H1 (cell line): Measurements from ENCODE around the gene GINS2. TPM values are rescaled to one million over a fixed set of nuclear protein-coding genes. Genes with fewer than 3 reads are reported as not detected.

Source experiments
- CTCF ChIA-PET: fragments of 300-600 bp; sonication (Branson Sonifier 250); formaldehyde crosslinking; loops from one replicate; lab custom pipeline; 2021; ENCODE audit not compliant: partially characterized antibody; lab: Charles Lee
- POLR2A ChIA-PET: fragments of 300-600 bp; sonication (Branson Sonifier 250); formaldehyde crosslinking; loops from one replicate; lab custom pipeline; 2021; ENCODE audit warnings: inconsistent platforms; ENCODE audit not compliant: partially characterized antibody; lab: Charles Lee
- DNase-seq, 2 experiments: peaks; one replicate each; pipeline versions ENCODE4 v3.0.0 to v3.0.0-alpha.2; 2010 to 2022; ENCODE audit warnings: low spot score in 2 of 2, low read depth in 1 of 2, mixed read lengths in 1 of 2
- FAIRE-seq: peaks from 2 replicates; lab custom pipeline; 2011; peaks lifted over from hg19 to GRCh38; lab: Jason Lieb, UNC
- H2AFZ ChIP-seq: 2 replicates; pipeline ENCODE4 v1.8.1; 2012; ENCODE audit warnings: low read length, inconsistent platforms
- H2AK5ac ChIP-seq: 2 replicates; pipeline ENCODE4 v1.6.1; 2013; ENCODE audit warnings: low read depth, low read length
- H2BK120ac ChIP-seq: replicated peaks from 2 replicates; pipeline ENCODE3; 2013; ENCODE audit warnings: low read depth, low read length, inconsistent platforms
- H2BK12ac ChIP-seq: 2 replicates; pipeline ENCODE4 v1.6.1; 2013; ENCODE audit warnings: low read depth, low read length
- H2BK15ac ChIP-seq: 2 replicates; pipeline ENCODE4 v1.6.1; 2013; ENCODE audit warnings: low read length
- H2BK20ac ChIP-seq: 2 replicates; pipeline ENCODE4 v1.6.1; 2013; ENCODE audit warnings: low read length
- H2BK5ac ChIP-seq: 2 replicates; pipeline ENCODE4 v1.6.1; 2013; ENCODE audit warnings: low read depth, low read length
- H3K14ac ChIP-seq: 2 replicates; pipeline ENCODE4 v1.6.1; 2013; ENCODE audit warnings: inconsistent platforms; ENCODE audit not compliant: insufficient read length
- H3K18ac ChIP-seq: 2 replicates; pipeline ENCODE4 v1.6.1; 2013; ENCODE audit warnings: low read length; ENCODE audit errors: extremely low read depth
- H3K23ac ChIP-seq: 2 replicates; pipeline ENCODE4 v1.6.1; 2013; ENCODE audit warnings: inconsistent platforms; ENCODE audit not compliant: insufficient read length
- H3K23me2 ChIP-seq: 2 replicates; pipeline ENCODE4 v1.6.1; 2013; ENCODE audit warnings: low read depth, low read length
- H3K27ac ChIP-seq: 2 replicates; pipeline ENCODE4 v1.6.1; 2011; ENCODE audit warnings: low read depth, low read length, inconsistent platforms
- H3K27me3 ChIP-seq, 4 experiments: replicated peaks in 1 of 4; 1 replicate in 1 of 4; 2 replicates in 3 of 4; pipeline versions ENCODE4 v1.6.1 to v1.8.1; 2011 to 2013; ENCODE audit warnings: low read length in 3 of 4, mild to moderate bottlenecking in 3 of 4, inconsistent platforms in 2 of 4, mixed read lengths in 2 of 4, moderate library complexity in 1 of 4; ENCODE audit not compliant: control insufficient read depth in 3 of 4, insufficient read depth in 3 of 4; ENCODE audit errors: extremely low read depth in 1 of 4
- H3K36me3 ChIP-seq, 4 experiments: 2 replicates each; pipeline versions ENCODE4 v1.6.1 to v1.8.1; 2011 to 2013; ENCODE audit warnings: mild to moderate bottlenecking in 4 of 4, low read length in 3 of 4, moderate library complexity in 2 of 4, control low read depth in 1 of 4, inconsistent platforms in 1 of 4; ENCODE audit not compliant: insufficient read depth in 4 of 4, control insufficient read depth in 2 of 4
- H3K4ac ChIP-seq: replicated peaks from 2 replicates; pipeline ENCODE3; 2013; ENCODE audit warnings: low read length, low read depth, mixed read lengths, inconsistent platforms; ENCODE audit not compliant: insufficient read length
- H3K4me1 ChIP-seq, 4 experiments: replicated peaks in 1 of 4; 1 replicate in 1 of 4; 2 replicates in 3 of 4; pipeline versions ENCODE4 v1.6.1 to v1.8.1; 2011 to 2013; ENCODE audit warnings: low read length in 3 of 4, inconsistent platforms in 2 of 4, mixed read lengths in 1 of 4; ENCODE audit not compliant: insufficient read depth in 4 of 4, control insufficient read depth in 3 of 4
- H3K4me2 ChIP-seq, 2 experiments: 2 replicates each; pipeline versions ENCODE4 v1.6.1 to v1.8.1; 2011 to 2013; ENCODE audit warnings: low read depth in 2 of 2, low read length in 2 of 2, control low read depth in 1 of 2, inconsistent platforms in 1 of 2, mild to moderate bottlenecking in 1 of 2; ENCODE audit not compliant: insufficient read depth in 1 of 2
- H3K4me3 ChIP-seq, 4 experiments: fragments of 200-600, 300-600 bp in 1 of 4; sonication (generic), shearing (Covaris generic), sonication (Bioruptor Twin) in 1 of 4; 2 replicates each; pipeline versions ENCODE4 v1.5.1 to v1.8.1; 2011 to 2016; ENCODE audit warnings: low read length in 4 of 4, low read depth in 3 of 4, control low read depth in 2 of 4, inconsistent platforms in 2 of 4, mild to moderate bottlenecking in 2 of 4, mixed read lengths in 1 of 4, moderate library complexity in 1 of 4; ENCODE audit not compliant: insufficient read depth in 2 of 4; ENCODE audit errors: extremely low read depth in 1 of 4
- H3K56ac ChIP-seq: replicated peaks from 2 replicates; pipeline ENCODE3; 2013; ENCODE audit warnings: low read depth, mild to moderate bottlenecking, mixed read lengths, low read length, inconsistent platforms; ENCODE audit not compliant: insufficient read length
- H3K79me1 ChIP-seq: 2 replicates; pipeline ENCODE4 v1.6.1; 2013; ENCODE audit warnings: low read depth, low read length, control low read depth
- H3K79me2 ChIP-seq, 2 experiments: 2 replicates each; pipeline versions ENCODE4 v1.6.1 to v1.8.1; 2012 to 2013; ENCODE audit warnings: low read length in 2 of 2, mild to moderate bottlenecking in 2 of 2, inconsistent platforms in 1 of 2; ENCODE audit not compliant: insufficient read depth in 2 of 2, control insufficient read depth in 1 of 2
- H3K9ac ChIP-seq, 4 experiments: replicated peaks in 1 of 4; 1 replicate in 1 of 4; 2 replicates in 3 of 4; pipeline versions ENCODE4 v1.6.1 to v1.8.1; 2011 to 2013; ENCODE audit warnings: low read depth in 3 of 4, low read length in 3 of 4, control low read depth in 2 of 4, mild to moderate bottlenecking in 2 of 4, moderate library complexity in 2 of 4, inconsistent platforms in 1 of 4; ENCODE audit errors: extremely low read depth in 1 of 4
- H3K9me3 ChIP-seq, 2 experiments: 2 replicates each; pipeline versions ENCODE4 v1.6.1 to v1.8.1; 2012 to 2013; ENCODE audit warnings: mild to moderate bottlenecking in 2 of 2, moderate library complexity in 2 of 2, control low read depth in 1 of 2, inconsistent platforms in 1 of 2, low read depth in 1 of 2, low read length in 1 of 2, mixed read lengths in 1 of 2; ENCODE audit not compliant: insufficient read depth in 2 of 2
- H4K20me1 ChIP-seq, 2 experiments: replicated peaks in 1 of 2; 2 replicates each; pipeline versions ENCODE3 to v1.8.1; 2011 to 2013; ENCODE audit warnings: inconsistent platforms in 2 of 2, low read length in 2 of 2, mild to moderate bottlenecking in 1 of 2; ENCODE audit not compliant: insufficient read depth in 2 of 2, control insufficient read depth in 1 of 2
- H4K5ac ChIP-seq: 2 replicates; pipeline ENCODE4 v1.6.1; 2013; ENCODE audit warnings: low read length, low read depth, mixed read lengths, inconsistent platforms; ENCODE audit not compliant: insufficient read length
- H4K8ac ChIP-seq: 2 replicates; pipeline ENCODE4 v1.8.0; 2013; ENCODE audit warnings: mild to moderate bottlenecking, moderate library complexity, low read length, inconsistent platforms; ENCODE audit not compliant: insufficient read depth; ENCODE audit errors: extremely low read depth
- H4K91ac ChIP-seq: replicated peaks from 2 replicates; pipeline ENCODE3; 2013; ENCODE audit warnings: low read length, mixed read lengths, inconsistent platforms; ENCODE audit not compliant: insufficient read length
- ATF3 ChIP-seq: IDR thresholded peaks from 2 replicates; pipeline ENCODE4 v1.6.1; 2011; ENCODE audit warnings: low read depth, mild to moderate bottlenecking, low read length; ENCODE audit not compliant: insufficient read depth
- CHD1 ChIP-seq: IDR thresholded peaks from 2 replicates; pipeline ENCODE4 v1.6.1; 2012; ENCODE audit warnings: low read depth, low read length, improper control_type of control experiment
- PHF8 ChIP-seq: fragments of 200-600 bp; sonication (generic); conservative IDR thresholded peaks from 2 replicates; pipeline ENCODE4 v1.7.1; 2012; ENCODE audit warnings: low read depth, mild to moderate bottlenecking, inconsistent platforms, low read length, moderate library complexity
- POLR2AphosphoS5 ChIP-seq: IDR thresholded peaks from 2 replicates; pipeline ENCODE4 v1.6.1; 2011; ENCODE audit warnings: low read depth, low read length
- SUZ12 ChIP-seq: fragments of 200-600 bp; sonication (generic); IDR thresholded peaks from 2 replicates; pipeline ENCODE4 v1.6.1; 2012; ENCODE audit warnings: mild to moderate bottlenecking, inconsistent platforms, low read length, moderate library complexity, mixed read lengths
- WGBS, 2 experiments: shearing (Covaris generic) in 1 of 2; methylation state at CpG; one replicate each; pipeline versions ENCODE4 v1.1.6 to v1.1.7; 2013 to 2015; ENCODE audit warnings: low lambda C conversion rate in 2 of 2, mixed read lengths in 2 of 2, inconsistent platforms in 1 of 2, low coverage in 1 of 2, missing lambda C conversion rate in 1 of 2; ENCODE audit not compliant: insufficient replicate concordance in 2 of 2, insufficient coverage in 1 of 2, insufficient read length in 1 of 2; ENCODE audit errors: extremely low coverage in 1 of 2, missing lambda C conversion rate in 1 of 2; 5-methylcytosine and 5-hydroxymethylcytosine counted together
- polyA plus RNA-seq, 7 experiments: library from polyadenylated mRNA; depleted of rRNA in 3 of 7; stranded (reverse) in 5 of 7; unstranded in 2 of 7; fragments of >200 nt in 5 of 7; fragments of 200-250 nt in 2 of 7; gene quantifications; 1 replicate in 5 of 7; 2 replicates in 1 of 7; 4 replicates in 1 of 7; pipeline versions ENCODE4 v1.2.1 to v1.2.3, GENCODE V29; 2011 to 2013; ENCODE audit warnings: missing spikeins in 2 of 7, mixed read lengths in 2 of 7
- total RNA-seq: library from RNA; stranded (reverse); fragmentation: NEBNext Ultra II Directional; extraction: Animal tissue kit (Norgen Biotek cat#: 25700); gene quantifications from 2 replicates; pipeline ENCODE4 v1.2.1, GENCODE V29; 2021
- TF ChIP-seq, protein P1 (sequence below): IDR thresholded peaks from 2 replicates; pipeline ENCODE4 v1.6.1; 2012; ENCODE audit warnings: inconsistent platforms

Gene GINS2
- total and polyA plus RNA-seq, 2 of the 8 experiments (the other 6 are each of a cell fraction or from before 2014, with no cell fraction given) = 29.4 to 59.1 TPM

- Histone ChIP-seq H2AK5ac (0 out of 2 replicates have a peak overlapping the region, but pooled peaks have one; percentile 24), H3K27me3 (no peaks in the 10 kb centered on the region), H3K79me2 (peaks cover 0 to 9% of the 10 kb centered on the region in 2 experiments; a peak in 1 of 4 replicates), H4K8ac (no peak overlapping the region), H2AFZ (no peak overlapping the region), H3K4me2 (no peak overlapping the region), H2BK5ac (no peak overlapping the region), H4K91ac (no peak overlapping the region), H4K20me1 (peaks cover 29 to 30% of the 10 kb centered on the region in 2 experiments), H2BK20ac (no peak overlapping the region), H3K14ac (no peak overlapping the region), H3K4me1 (peaks cover 0 to 5% (median 0%) of the 10 kb centered on the region in 4 experiments; a peak in 2 of 7 replicates), H3K79me1 (peaks cover 12% of the 10 kb centered on the region; the same call in 1 of the 2 replicates), H3K9me3 (peaks cover 0 to 12% of the 10 kb centered on the region in 2 experiments; a peak in 1 of 4 replicates), H3K4me3 (no peak overlapping the region), H2BK15ac (no peak overlapping the region), H2BK120ac (no peak overlapping the region), H3K56ac (no peak overlapping the region), H2BK12ac (no peak overlapping the region), H3K27ac (no peak overlapping the region), H3K18ac (no peak overlapping the region; the same call in 1 of the 2 replicates), H3K23ac (no peak overlapping the region), H3K23me2 (no peaks in the 10 kb centered on the region), H3K36me3 (peaks cover 13 to 59% (median 38%) of the 10 kb centered on the region in 4 experiments), H3K4ac (peak overlapping the region; percentile 22), H3K9ac (no peak overlapping the region), H4K5ac (no peak overlapping the region)
- POLR2A ChIA-PET = interaction anchor here (1.1 kb wide), 1 partner anchor 16 kb away, joined by 3 read pairs; no protein-coding TSS in a partner anchor
- FAIRE-seq (no peak), DNase-seq (no peak)
- CTCF ChIA-PET = interaction anchor here (16.9 kb wide), 1 partner anchor 25 kb away, joined by 248 read pairs; no protein-coding TSS in a partner anchor
- WGBS, 2 experiments = 98% methylated on average over 18 of the region's 21 CpGs; no CpG with 5 or more reads in 1 of the 2 experiments
- TF ChIP-seq, protein P1, sequence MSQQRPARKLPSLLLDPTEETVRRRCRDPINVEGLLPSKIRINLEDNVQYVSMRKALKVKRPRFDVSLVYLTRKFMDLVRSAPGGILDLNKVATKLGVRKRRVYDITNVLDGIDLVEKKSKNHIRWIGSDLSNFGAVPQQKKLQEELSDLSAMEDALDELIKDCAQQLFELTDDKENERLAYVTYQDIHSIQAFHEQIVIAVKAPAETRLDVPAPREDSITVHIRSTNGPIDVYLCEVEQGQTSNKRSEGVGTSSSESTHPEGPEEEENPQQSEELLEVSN = no peak
- TF ChIP-seq CHD1 (no peak), PHF8 (no peak), ATF3 (no peak), SUZ12 (no peak), POLR2AphosphoS5 (no peak; the same call in 1 of the 2 replicates)
These were observed 35.4 kb downstream of the GINS2 start for GRCh38 chr16:85653290-85653891.
